Measurements from ENCODE around the gene EPDR1. TPM values are rescaled to one million over a fixed set of nuclear protein-coding genes. Genes with fewer than 3 reads are reported as not detected.

EPDR1 gene
- total and polyA plus RNA-seq, 12 donors: 7.8 to 75.0 (median 56.3) TPM

DNA sequence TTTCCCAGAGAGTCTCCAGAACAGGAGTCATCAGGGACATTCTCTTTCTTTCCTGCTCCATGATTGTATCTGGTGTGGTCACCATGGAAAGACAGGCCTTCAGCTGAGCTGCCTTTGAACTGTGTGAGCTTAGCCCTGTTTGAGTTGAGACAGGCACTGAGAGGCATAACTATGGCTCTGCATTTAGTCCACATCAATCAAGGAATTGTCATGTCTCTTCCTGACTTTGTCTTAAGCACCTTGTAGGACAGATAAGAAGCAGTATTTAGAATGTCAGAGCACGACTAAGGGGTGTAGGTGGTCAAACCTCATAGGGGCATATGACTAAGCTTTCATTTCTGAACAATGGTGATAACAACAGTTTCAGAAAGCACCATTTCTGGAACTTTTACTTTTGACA, 53.5 kb downstream of the EPDR1 start:
- Histone ChIP-seq H3K4me1 (no peaks in the 10 kb centered on the region), H3K9me3 (no peaks in the 10 kb centered on the region), H3K4me3 (no peak overlapping the region), H3K36me3 (no peaks in the 10 kb centered on the region), H3K27me3 (peaks cover 0 to 3% (median 0%) of the 10 kb centered on the region in 7 donors), H3K27ac (no peak overlapping the region)
- TF ChIP-seq, protein P1, sequence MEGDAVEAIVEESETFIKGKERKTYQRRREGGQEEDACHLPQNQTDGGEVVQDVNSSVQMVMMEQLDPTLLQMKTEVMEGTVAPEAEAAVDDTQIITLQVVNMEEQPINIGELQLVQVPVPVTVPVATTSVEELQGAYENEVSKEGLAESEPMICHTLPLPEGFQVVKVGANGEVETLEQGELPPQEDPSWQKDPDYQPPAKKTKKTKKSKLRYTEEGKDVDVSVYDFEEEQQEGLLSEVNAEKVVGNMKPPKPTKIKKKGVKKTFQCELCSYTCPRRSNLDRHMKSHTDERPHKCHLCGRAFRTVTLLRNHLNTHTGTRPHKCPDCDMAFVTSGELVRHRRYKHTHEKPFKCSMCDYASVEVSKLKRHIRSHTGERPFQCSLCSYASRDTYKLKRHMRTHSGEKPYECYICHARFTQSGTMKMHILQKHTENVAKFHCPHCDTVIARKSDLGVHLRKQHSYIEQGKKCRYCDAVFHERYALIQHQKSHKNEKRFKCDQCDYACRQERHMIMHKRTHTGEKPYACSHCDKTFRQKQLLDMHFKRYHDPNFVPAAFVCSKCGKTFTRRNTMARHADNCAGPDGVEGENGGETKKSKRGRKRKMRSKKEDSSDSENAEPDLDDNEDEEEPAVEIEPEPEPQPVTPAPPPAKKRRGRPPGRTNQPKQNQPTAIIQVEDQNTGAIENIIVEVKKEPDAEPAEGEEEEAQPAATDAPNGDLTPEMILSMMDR (IDR thresholded peaks at IDR 0.05): no peak
- intact Hi-C loops (cut with DNase I): no loop called here
- DNase-seq (no peak), ATAC-seq (peak in 1 of 8 donors; percentile 53)
- 3 to 8% methylated on average over 1 of the region's 1 CpG for WGBS, 2 donors

DNA sequence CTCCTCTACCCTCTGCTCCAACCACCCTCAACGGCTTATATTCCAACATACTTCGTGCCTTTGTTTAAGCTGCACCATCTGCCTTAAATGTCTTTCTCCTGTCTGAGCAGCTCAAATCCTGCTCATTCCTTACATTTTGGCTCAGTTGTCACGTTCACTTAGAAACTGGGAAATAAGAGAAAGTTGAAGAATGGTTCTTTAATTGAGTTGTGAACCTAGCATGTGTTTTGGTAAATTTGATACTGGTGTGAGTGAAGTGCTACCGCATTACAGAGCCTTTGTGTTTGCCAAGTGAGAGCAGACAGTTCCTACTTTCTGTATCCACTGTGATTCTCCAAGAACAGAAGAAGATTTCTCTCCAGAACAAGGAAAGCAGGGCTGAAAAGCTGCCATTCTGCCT, 54.3 kb downstream of the EPDR1 start:
- intact Hi-C loops (cut with DNase I): no loop called here
- Histone ChIP-seq H3K27me3 (no peaks in the 10 kb centered on the region), H3K27ac (no peak overlapping the region), H3K4me3 (no peak overlapping the region), H3K9me3 (no peaks in the 10 kb centered on the region), H3K36me3 (no peaks in the 10 kb centered on the region), H3K4me1 (no peaks in the 10 kb centered on the region)
- TF ChIP-seq, protein P1 (IDR thresholded peaks at IDR 0.05): no peak
- DNase-seq: no peak
- no peak for ATAC-seq
- 71 to 79% methylated on average over 4 of the region's 4 CpGs for whole genome bisulfite sequencing, 2 donors

DNA sequence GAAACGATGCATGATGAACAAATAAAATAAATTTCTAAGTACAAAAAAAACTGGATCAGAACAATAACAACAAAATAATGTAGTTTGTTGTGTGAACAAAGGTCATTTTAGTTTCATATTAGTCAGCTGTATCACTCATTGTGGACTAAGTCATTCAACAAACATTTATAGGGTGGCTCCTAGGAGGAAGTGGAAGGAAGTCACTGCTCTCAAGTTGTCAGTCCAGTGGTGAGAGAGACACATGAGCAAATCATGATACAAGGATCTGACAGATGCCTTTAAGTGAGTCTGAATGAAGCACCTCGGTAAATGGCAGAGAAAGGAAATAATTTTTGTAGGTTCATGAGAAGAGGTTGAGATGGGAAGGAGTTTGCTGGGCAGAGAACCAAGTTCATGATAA, 56.8 kb downstream of the EPDR1 start:
- DNase-seq (no peak), ATAC-seq (no peak)
- 83 to 87% methylated on average over 2 of the region's 2 CpGs for WGBS, 2 donors
- Histone ChIP-seq H3K27ac (no peak overlapping the region), H3K36me3 (no peaks in the 10 kb centered on the region), H3K9me3 (no peaks in the 10 kb centered on the region), H3K27me3 (no peaks in the 10 kb centered on the region), H3K4me1 (peaks cover 0 to under 1% (median 0%) of the 10 kb centered on the region in 9 donors), H3K4me3 (no peak overlapping the region)
- TF ChIP-seq, protein P1 (IDR thresholded peaks at IDR 0.05): no peak
- intact Hi-C loops (cut with DNase I): no loop called here

DNA sequence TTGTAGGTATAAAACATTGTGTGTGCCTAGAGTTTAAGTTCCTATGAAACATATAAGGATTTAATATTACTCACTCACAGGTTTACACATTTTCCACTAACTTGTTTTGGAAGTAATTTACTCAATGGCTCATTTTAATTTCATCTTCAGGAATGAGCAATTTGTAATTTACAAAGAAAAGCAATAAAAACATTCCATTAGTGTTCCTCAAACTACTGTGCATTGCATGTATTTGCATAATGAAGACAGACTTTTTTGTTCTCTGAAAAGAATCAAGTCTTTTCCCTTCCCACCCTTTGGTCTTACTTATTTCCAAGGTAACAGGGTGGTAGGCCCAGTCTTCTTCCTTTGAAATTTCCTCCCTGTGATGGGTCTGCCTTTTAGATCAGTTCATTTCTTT, 61.2 kb downstream of the EPDR1 start:
- TF ChIP-seq, protein P1 (IDR thresholded peaks at IDR 0.05): no peak
- Histone ChIP-seq H3K9me3 (no peaks in the 10 kb centered on the region), H3K4me1 (peaks cover 0 to 4% (median 0%) of the 10 kb centered on the region in 9 donors), H3K36me3 (no peaks in the 10 kb centered on the region), H3K27ac (no peak overlapping the region), H3K4me3 (no peak overlapping the region), H3K27me3 (no peaks in the 10 kb centered on the region)
- ATAC-seq (no peak), DNase-seq (no peak)
- intact Hi-C loops (cut with DNase I): loop anchor here in 1 of 10 donors (10.0 kb wide), 1 partner anchor 57 kb away; the partner anchor contains the start of gene EPDR1

Measured in heart right ventricle (tissue), 16 donors.